Measurements from ENCODE around the gene CEP83. TPM values are rescaled to one million over a fixed set of nuclear protein-coding genes. Genes with fewer than 3 reads are reported as not detected.
"Not testable (repeated sequence)": the region's sequence is repeated elsewhere in the genome, so short reads cannot be mapped to it uniquely, and the experiment has no call there.

Gene CEP83
- polyA plus RNA-seq, 3 donors: 25.7 to 40.3 (median 34.9) TPM

DNA sequence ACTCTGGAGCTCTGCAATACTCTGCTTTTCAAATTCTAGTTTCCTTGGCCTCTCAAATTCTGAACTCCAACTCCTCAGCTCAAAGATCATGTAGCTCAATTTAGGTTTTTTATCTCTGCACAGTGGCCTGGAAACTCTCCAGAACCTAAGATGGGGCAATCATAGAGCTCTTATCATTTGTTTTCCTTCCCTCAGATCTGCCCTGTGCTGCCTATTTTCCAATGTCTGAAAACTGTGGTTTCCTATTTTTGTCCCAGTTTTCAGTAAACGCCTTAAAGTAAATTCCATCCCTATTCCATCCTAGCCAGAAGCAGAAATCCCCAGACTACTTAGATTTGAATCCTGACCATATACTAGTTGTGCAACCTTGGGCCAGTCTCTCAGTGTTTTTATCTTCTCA is 73.2 kb downstream of the CEP83 start:
- DNase-seq: no peak

DNA sequence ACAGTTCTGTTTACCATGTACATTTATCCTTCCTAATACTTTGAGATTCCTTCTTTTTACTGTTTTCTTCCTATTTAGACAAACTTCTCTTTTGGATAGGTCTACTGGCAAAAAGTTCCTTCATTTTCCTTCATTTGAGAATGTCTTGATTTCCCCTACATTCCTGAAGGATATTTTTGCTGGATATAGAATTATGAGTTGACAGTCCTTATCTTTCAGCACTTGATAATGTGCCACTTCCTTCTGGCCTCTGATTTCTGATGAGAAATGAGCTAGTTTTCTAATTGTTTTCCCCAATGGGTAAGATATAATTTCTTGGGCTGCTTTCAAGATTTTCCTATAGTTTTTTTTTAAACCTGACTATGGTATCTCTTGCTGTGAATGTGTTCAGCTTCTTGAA is 75.6 kb downstream of the CEP83 start:
- no peak for DNase-seq

DNA sequence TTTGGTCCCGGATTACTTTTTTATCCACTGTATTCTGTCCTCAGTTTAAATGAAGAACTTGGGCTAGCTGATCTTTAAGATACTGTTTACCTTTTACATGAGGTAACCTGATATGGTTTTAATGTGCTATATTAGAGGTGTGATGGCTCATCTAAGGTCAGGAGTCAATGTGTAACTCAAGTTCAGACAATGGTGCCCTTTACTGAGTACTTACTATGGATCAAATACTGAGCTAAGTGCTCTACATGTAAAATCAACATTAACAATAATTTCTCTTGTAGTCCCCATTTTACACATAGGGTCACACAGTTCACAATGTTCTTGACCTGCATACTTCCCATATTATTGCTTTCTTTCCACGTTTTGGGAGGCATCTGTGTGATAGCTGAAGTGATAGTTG is 79.2 kb downstream of the CEP83 start:
- DNase-seq: no peak

DNA sequence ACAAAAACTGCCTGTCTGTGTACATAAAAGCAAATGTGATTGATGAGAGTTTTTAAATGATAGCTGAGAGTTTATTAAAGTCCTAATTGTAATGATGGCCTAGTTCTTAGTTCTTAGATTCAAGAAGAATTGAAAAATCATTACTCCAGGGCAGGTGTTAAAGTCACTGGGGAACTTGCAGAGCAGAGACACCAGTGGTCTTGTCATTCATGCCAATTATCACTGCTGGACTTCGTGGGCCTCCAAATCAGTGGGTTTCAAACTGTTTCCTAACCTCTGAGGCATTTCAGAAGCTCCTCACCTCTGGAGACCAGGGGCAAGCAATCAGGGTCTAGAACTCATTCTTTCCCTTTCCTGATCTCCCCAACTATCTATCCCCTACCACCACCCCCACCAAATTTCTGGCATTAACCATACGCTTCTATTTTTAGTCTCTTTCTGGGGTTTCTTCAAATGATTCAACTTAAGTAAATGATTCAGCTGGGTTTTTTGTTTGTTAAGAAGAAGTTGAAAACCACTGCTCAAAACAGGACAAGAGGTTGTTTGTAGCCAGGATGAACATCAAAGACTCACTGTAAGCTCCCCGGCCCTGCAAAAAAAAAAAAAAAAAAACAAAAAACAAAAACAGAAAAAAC is 80.1 kb downstream of the CEP83 start:
- DNase-seq: no peak

DNA sequence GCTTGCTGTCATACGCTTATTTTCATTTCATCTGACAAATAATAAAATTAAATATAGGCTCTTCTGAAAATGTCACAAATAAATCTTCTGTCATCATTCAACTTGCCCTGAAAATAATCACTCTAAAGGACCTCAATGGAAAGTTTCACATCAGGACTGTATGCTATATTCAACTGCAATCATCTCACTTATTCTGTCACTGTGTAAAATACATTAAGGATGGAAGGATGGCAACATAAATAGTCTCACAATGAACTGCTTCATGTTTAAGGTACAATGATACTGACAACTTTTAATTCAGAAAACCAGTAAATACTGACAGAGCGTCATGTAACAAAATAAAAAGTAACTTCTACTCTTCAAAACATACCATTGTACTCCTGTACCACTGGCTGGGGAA is 82.1 kb downstream of the CEP83 start:
- no peak for DNase-seq

DNA sequence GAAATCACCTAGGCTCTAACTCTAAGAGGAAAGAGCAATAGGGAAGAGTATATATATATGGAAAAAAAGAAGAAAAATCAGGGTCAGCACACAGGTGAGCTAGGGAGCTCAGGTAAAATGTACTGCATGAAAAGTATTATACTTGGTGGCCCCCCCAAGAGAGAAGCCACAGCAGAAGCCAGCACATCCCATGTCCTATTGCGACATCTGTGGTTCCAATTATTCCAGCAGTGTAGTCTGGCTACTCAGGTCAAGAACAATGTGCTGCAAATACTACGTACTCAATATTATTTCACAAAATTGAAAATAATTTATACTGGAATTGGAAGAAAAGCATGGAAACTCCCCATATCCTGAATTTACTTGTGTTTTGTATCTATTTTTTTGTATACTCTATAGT is 85.5 kb downstream of the CEP83 start:
- DNase-seq: no peak

DNA sequence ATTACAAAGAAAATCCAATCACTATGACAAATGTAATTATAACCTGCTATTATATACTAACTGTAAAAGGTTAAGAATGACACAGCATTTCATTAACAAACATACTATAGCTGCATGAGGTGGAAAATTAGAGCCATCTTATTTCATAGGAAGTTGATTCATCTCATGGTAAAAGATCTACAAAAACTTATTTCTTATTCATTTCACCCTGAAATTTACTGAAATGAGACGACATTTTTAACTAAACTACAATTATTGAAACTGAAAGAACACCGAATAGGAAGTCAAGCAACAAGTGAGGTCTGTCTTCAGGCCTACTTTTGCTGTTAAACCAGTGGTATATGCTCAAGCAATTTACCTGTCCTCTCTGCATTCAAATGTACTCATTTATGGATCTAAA is 87.2 kb downstream of the CEP83 start:
- no peak for DNase-seq

DNA sequence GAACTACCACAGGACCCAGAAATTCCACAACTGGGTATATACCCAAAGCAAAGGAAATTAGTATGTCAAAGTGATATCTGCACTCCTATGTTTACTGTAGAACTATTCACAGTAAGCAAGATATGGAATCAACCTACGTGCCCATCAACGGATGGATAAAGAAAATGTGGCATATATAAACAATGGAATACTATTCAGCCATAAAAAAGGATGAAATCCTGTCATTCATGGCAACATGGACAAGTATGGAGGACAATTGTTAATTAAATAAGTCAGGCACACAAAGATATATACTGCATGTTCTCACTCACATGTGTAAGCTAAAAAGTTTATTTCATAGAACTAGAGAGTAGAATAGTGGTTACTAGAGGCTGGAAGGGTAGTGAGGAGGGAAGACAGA is 97.0 kb downstream of the CEP83 start:
- no peak for DNase-seq

DNA sequence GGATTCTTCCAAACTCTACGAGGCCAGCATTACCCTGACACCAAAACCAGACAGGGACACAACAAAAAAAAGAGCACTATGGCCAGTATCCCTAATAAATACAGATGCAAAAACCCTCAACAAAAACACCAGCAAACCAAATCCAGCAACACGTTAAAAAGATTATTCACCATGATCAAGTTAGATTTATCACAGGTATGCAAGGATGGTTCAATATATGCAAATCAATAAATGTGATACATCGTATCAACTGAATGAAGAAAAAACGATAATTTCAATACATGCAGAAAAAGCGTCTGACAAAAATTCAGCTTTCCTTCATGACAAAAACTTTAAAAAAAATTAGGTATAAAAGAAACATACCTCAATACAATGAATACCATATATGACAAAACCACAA is 99.9 kb downstream of the CEP83 start:
- DNase-seq: no peak

DNA sequence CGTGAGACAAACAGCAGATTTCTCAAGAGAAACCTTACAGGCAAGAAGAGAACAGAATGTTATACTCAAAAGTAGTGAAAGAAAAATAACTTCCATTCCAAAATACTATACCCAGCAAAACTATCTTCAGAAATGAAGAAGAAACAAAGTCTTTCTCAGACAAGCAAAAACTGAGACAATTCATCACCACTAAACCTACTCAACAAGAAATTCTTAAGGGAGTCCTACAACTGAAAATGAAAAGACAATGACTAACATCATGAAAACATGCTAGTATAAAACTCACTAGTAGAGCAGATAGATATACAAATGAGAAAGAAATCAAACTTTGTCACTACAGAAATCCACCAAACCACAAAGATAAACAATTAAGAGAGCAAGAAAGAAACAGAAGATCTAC is 106.5 kb downstream of the CEP83 start:
- no peak for DNase-seq

DNA sequence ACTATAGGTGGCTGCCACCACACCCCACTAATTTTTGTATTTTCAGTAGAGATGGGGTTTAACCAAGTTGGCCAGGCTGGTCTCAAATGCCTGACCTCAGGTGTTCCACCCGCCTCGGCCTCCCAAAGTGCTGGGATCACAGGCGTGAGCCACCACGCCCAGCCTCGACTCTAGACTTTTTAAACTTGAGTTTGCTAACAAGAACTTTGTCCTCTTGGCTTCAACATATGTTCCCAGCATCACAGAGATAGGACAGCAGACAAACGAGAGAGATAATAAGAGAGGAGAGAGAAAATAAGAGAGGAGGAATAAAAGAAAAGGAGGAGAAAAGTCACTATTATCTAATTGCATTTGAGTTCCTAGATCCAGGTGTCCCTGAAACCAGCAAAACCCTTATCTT is 119.1 kb downstream of the CEP83 start:
- DNase-seq: no peak

DNA sequence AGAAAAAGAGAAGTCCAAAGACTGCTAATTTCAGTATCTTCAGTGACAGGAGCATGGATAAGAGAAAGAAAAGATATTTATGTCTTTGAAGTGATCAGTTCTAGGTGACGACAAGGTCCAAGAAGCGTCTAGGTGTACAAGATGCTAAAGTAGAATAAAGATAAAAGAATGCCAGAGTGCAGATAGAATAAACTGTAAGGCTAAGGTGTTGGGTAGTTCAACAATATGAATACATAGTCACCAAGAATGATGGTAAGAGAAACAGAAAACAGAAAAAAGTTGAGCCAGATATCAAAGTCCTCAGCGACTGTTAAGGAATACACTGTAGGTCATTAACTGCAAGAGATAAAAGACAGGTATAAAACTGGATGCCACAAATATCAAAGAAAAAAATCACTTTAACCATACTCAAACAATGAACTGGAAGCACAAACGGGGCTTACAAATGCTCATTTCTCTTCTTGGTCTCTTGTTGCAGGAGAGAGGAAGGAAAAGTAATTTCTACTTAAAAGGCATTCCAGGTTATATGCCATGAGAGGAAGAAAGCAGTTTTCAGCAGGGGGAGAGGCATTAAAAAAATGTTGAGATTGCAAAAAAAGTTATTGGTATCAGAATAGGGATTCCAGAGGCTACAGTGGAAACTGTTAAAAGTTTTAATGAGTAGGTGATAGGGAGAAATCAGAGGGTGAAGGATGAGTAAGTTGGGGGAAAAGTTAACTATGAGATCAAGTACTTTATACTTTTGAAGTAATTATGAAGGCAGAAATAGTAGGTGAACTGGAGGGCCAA is 121.5 kb downstream of the CEP83 start:
- no peak for DNase-seq

DNA sequence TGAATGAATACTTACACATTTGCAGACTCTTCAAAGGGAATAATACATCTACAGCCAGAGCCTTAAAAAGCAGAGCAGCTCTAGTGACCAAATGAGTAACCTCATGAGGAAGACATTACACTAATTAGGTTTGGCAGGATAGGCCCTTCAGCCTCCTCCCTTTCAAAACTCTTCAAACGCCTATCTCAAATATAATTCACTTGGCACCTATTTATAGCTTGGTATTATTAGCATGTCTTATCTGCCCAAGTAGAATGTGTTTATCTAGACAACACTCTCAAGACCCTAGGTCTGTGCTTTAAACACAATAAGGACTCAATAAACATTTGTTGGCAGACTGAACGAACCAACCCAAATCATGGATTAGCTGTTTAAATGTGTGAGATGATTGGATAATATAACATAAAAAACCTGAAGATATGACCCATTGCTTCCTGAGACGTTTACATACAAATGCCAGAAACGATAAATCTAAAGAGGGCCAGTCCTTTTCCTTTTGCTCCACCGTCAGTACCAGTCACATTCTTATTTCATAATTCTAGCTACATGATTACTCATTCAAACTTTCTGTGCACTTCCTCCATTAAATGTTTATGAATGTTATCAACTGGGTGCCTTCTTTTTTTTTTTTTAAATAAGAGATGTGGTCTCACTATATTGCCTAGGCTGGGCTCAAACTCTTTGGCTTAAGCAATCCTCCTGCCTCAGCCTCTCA is 123.3 kb downstream of the CEP83 start:
- no peak for DNase-seq

DNA sequence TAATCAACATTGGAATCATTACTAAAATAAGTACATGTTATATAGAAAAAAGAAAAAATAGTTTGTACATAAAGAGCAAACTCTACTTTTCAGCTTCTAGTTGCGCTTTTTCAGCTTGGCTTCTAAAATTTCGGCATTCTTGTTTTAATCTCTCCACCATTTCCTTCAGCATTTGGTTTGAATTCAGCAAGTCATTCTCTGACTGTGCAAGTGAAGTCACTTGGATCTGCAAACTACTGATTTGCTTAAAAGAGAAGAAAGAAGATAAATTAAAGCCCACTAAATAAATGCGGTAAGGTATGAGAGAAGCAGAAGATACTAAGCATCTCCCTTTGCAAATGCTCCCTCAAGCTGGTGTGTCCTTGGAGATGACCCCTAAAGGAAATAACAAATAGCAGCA is 126.3 kb downstream of the CEP83 start:
- DNase-seq: no peak

DNA sequence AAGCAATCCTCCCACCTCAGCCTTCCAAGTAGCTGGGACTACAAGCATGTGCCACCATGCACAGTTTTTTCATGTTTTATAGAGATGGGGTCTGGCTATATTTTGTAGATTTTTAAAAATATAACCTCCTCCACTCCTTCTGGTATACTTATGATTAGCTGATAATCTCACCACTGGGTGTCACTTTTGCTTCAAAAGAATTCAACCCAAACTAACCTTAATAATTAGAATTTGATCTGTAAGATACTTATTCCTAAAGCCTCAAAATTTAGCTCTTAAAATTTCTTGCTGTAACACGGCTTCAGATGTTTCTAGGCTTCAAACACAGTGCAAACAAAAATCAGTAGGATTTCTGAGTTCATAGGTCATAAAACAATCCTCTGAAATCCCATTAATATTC is 130.3 kb downstream of the CEP83 start:
- DNase-seq: no peak

DNA sequence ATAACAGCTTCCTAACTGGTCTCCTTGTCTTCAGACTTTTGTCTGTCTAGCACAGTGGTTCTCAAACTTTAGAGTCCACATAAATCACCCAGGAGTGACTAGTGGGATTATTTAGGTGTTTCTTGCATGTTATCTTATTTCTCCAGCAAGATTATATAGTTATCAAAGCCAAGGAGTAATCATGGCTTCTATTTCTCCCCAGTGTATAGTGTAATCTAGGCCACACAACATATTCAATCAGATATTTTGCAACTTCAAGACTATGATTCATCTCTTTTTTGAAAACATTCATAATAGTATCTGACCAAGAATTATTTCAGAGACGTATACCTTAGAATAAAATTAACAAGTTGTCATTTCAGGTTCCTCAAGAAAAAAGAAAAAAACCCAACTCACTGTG is 131.9 kb downstream of the CEP83 start:
- no peak for DNase-seq

DNA sequence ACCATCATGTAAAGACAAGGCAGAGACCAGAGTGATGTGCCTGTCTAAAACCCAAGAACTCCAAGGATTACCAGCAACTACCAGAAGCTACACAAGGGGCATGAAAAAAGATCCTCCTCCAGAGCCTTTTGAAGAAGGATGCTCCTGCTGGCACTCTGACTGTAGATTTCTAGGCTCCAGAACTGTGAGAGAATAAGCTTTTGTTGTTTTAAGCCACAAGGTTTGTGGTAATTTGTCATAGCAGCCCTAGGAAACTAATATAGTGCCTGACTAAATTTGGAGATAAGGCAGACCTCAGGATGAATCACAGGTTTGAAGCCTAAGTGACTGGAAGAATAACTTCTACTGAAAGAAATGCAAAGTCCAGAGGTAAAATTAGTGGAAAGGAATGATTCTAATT is 132.9 kb downstream of the CEP83 start:
- no peak for DNase-seq

DNA sequence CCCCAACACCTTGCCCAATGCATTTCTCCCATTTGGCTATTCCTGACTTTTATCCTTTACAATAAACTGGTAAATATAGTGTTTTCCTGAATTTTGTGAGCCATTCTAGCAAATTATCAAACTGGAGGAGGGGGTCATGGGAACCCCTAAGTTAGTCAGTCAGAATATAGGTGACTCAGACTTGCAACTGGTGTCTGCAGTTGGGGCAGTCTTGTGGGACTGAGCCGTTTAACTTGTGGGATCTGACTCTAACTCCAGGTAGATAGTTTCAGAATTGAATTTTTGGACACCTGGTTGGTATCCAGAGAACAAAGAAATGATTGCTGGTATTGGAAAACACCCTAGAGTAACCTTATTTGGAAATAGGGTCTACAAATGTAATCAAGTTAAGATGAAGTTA is 133.4 kb downstream of the CEP83 start:
- DNase-seq: no peak

DNA sequence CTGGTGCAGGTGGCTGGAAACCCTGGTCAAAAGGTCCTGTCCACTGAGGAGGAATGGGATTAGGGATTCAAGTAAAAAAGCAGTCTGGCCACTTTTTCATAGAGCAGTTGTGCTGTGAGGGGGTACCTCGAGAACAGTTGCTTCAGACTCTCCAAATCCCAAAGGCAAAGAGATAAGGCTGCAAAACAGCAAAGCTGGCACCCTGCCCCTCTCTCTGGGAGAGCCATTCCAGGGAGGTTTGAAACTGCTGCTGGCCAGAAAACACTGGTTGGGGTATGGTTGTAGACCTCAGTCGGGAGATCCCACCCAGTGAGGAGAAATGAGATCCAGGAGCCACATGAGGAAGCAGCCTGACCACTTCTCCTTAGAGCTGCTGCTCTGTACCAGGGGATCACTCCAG is 137.3 kb downstream of the CEP83 start:
- DNase-seq: no peak

DNA sequence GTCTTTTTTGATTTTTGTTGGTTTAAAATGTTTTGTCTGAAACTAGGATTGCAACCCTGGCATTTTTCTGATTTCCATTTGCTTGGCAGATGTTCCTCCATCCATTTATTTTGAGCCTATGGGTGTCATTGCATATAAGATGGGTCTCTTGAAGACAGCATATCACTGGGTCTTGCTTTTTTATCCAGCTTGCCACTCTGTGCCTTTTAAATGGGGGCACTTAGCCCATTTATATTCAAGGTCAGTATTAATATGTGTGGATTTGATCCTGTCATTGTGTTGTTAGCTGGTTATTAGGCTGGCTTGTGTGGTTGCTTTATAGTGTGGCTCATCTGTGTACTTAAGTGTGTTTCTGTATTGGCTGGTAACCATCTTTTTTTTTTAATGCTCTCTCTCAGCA is 139.6 kb downstream of the CEP83 start:
- no peak for DNase-seq

DNA sequence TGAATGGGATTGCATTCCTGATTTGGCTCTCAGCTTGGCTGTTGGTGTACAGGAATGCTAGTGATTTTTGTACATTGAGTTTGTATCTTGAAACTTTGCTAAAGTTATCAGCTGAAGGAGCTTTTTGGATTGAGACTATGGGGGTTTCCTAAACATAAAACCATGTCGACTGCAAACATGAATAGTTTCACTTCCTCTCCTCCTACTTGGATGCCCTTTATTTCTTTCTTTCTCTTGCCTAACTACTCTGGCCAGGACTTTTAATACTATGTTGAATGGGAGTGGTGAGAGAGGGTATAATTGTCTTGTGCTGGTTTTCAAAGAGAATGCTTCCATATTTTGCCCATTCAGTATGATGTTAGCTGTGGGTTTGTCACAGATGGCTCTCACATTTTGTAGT is 141.5 kb downstream of the CEP83 start:
- no peak for DNase-seq

DNA sequence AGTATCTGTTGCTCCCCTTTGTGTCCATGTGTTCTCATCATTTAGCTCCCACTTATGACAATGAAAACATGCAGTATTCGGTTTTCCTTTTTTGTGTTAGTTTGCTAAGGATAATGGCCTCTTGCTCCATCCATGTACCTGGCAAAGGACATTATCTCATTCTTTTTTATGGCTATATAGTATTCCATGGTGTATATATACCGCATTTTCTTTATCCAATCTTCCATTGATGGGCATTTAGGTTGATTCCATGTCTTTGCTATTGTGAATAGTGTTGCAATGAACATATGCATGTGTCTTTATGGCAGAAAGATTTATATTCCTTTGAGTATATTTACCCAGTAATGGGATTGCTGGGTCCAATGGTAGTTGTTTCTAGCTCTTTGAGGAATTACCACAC is 143.1 kb downstream of the CEP83 start:
- not testable (repeated sequence) for DNase-seq

DNA sequence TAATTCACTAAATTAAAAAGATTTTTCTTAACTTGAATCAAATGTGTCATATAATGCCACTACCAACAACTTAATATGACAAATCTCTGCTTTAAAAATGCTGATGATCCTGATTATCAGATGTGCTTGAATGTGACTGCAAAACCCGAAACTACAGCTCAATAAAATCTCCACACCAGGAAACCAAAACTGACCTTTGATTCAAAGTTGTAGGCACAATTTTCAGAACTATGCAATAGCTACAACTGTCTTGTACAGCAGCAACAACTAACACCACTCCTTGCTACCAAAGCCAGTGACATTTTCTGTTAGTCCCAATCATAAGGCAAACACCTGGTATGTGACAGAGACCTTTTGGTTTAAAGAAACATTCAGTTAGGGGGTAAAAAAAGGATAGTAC is 147.3 kb downstream of the CEP83 start:
- DNase-seq: no peak
